ENCODE results near the gene HELZ2.
A peak's percentile ranks its signal among the peaks of the same experiment; 100 is the strongest.

The HELZ2 gene

GRCh38 chr20:63591147-63591533, 17.1 kb upstream of the HELZ2 start:
- no peak overlapping the region for H3K27ac ChIP-seq
- no peak for DNase-seq (ENCODE audit: low spot score)
- POLR2A ChIA-PET (ENCODE audit: low non-redundant PET) = no interaction called here
- CTCF ChIA-PET = no interaction called here
- TF ChIP-seq CTCF (conservative IDR thresholded peaks at IDR 0.05; ENCODE audit: low read depth) = no peak

DNA sequence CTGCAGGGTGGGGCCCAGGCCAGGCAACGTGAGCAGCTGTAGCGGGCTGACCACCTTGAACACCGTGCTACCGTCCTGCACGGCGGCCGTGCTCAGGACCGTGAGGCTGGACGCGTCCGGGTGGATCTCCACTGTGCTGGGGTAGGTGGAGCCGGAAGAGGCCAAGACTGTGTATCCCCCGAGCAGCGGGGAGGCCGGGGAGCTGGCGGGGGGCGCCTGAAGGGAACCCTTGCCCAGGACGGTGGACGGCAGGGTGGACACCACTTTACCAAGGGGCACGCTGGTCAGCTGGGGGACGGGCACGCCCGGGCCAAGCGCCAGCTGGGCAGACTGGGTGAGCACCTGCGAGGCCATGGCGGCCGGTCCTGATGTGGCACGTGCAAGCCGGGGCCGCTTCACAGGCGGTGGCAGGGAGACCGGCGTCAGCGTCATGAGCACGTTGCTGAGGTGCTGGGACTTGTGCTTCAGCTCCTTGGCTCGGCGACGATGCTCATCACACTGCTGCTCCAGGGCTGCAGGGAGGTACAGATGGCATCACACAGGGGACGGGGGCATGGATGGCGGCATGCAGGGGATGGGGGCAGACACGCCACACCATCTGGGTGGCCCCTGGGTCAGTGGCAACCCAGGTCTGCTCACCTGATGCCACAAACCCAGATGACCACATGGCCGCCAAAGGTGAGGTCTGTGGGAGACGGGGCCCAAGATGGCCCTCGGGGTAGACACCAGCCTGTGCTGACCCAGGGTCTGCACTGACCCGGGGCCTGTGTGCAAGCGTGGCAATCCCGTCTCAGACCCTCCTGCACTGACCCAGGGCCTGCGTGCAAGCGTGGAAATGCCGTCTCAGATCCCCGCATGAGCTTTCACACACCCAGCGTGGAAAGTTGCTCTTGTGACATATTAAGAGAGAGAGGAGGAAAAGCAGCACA, 16.4 kb upstream of the HELZ2 start:
- TF ChIP-seq CTCF (conservative IDR thresholded peaks at IDR 0.05; ENCODE audit: low read depth) = no peak
- CTCF ChIA-PET = interaction anchor here (0.7 to 1.0 kb wide), 2 partner anchors 52 to 53 kb away, joined by 3 to 4 read pairs; partner anchors contain the start of gene PTK6
- POLR2A ChIA-PET (ENCODE audit: low non-redundant PET) = no interaction called here
- DNase-seq (ENCODE audit: low spot score) = no peak
- peak overlapping the region; percentile 19 for H3K27ac ChIP-seq

- H3K27ac ChIP-seq = peak overlapping the region; percentile 19
- ChIA-PET POLR2A (ENCODE audit: low non-redundant PET) (no interaction called here), CTCF (interaction anchor here (0.6 to 1.0 kb wide), 2 partner anchors 8 to 52 kb away, joined by 4 read pairs; partner anchors contain the start of gene PTK6)
- no peak for DNase-seq (ENCODE audit: low spot score)
- TF ChIP-seq CTCF (conservative IDR thresholded peaks at IDR 0.05; ENCODE audit: low read depth) = no peak
Measured at GRCh38 chr20:63589261-63590217, 15.5 kb upstream of the HELZ2 start.

GRCh38 chr20:63588641-63589041, 14.6 kb upstream of the HELZ2 start:
- POLR2A ChIA-PET (ENCODE audit: low non-redundant PET) = no interaction called here
- no peak for DNase-seq (ENCODE audit: low spot score)
- no peak for TF ChIP-seq CTCF (conservative IDR thresholded peaks at IDR 0.05; ENCODE audit: low read depth)
- CTCF ChIA-PET = interaction anchor here (1.2 kb wide), 1 partner anchor 50 kb away, joined by 3 read pairs; no protein-coding TSS in a partner anchor
- H3K27ac ChIP-seq = peak overlapping the region; percentile 19

GRCh38 chr20:63587776-63588591, 13.9 kb upstream of the HELZ2 start:
- no peak for DNase-seq (ENCODE audit: low spot score)
- no peak for TF ChIP-seq CTCF (conservative IDR thresholded peaks at IDR 0.05; ENCODE audit: low read depth)
- ChIA-PET CTCF (interaction anchor here (0.6 to 1.2 kb wide), 3 partner anchors 15 to 393 kb away, joined by 3 to 7 read pairs (median 3); partner anchors contain the start of gene HELZ2), POLR2A (ENCODE audit: low non-redundant PET) (interaction anchor here (0.6 kb wide), 1 partner anchor 46 kb away, joined by 4 read pairs; no protein-coding TSS in a partner anchor)
- peak overlapping the region; percentile 19 for H3K27ac ChIP-seq
